Hepatocyte (in vitro differentiated cells): Measurements from ENCODE around the gene ANO2.

Source experiments
- EZH2 ChIP-seq: fragments of 200-600 bp; sonication (generic); IDR thresholded peaks from 2 replicates; pipeline ENCODE4 v1.6.1; 2016; ENCODE audit warnings: antibody characterized with exemption, mild to moderate bottlenecking, borderline replicate concordance
- EZH2phosphoT487 ChIP-seq: fragments of 200-600 bp; sonication (generic); IDR thresholded peaks from one replicate; pipeline ENCODE4 v1.6.1; 2018; ENCODE audit warnings: antibody characterized with exemption, mild to moderate bottlenecking, low read depth, moderate library complexity; ENCODE audit not compliant: unreplicated experiment, severe bottlenecking
- TF ChIP-seq, protein P1 (sequence below): fragments of 200-600 bp; sonication (generic); IDR thresholded peaks from 2 replicates; pipeline ENCODE4 v1.5.1; 2016; ENCODE audit warnings: antibody characterized with exemption, mild to moderate bottlenecking; ENCODE audit not compliant: poor library complexity

DNA sequence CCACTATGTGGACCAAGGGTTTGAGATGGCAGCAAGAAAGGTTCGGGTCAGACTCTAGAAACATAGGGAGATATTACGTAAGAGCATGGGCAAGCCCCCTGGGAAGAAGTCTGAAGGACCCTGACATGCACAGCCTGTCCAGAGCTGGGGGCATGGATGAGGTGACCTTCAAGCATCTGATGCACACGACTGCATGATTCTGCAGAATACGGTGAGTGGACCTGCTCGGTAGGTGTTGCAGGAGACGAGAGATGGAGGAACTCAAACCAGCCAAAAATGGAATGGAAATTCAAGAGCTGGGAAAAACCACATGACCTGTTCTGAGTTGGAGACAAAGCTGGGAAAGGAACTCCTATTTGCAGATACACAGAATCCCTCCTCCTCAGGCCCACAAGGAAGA is 43.6 kb downstream of the ANO2 start:
- TF ChIP-seq, protein P1, sequence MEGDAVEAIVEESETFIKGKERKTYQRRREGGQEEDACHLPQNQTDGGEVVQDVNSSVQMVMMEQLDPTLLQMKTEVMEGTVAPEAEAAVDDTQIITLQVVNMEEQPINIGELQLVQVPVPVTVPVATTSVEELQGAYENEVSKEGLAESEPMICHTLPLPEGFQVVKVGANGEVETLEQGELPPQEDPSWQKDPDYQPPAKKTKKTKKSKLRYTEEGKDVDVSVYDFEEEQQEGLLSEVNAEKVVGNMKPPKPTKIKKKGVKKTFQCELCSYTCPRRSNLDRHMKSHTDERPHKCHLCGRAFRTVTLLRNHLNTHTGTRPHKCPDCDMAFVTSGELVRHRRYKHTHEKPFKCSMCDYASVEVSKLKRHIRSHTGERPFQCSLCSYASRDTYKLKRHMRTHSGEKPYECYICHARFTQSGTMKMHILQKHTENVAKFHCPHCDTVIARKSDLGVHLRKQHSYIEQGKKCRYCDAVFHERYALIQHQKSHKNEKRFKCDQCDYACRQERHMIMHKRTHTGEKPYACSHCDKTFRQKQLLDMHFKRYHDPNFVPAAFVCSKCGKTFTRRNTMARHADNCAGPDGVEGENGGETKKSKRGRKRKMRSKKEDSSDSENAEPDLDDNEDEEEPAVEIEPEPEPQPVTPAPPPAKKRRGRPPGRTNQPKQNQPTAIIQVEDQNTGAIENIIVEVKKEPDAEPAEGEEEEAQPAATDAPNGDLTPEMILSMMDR, result no peak
- TF ChIP-seq EZH2 (no peak), EZH2phosphoT487 (no peak)
